ENCODE results near the gene UBE2E2. TPM values are rescaled to one million over a fixed set of nuclear protein-coding genes. Genes with fewer than 3 reads are reported as not detected.

The UBE2E2 gene
- total RNA-seq, 1 experiment from 2014 or later, result 38.6 TPM

DNA sequence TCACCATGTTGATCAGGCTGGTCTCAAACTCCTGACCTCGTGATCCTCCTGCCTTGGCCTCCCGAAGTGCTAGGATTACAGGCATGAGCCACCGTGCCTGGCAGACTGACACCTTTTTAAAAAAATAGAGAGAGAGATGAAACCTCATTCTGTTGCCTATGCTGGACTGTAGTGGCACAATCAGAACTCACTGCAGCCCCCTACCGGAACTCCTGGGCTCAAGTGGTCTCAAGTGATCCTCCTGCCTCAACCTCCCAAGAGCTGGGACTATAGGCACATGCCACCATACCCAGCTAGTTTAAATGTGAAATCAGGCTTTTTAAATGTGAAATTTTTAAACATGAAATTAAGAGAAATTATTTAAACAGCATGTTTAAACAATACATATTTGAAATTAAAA, 337.5 kb downstream of the UBE2E2 start:
- Mint-ChIP-seq H3K4me3 (no peak overlapping the region), H3K4me1 (peaks cover 36% of the 10 kb centered on the region in 2 experiments), H3K9me3 (no peaks in the 10 kb centered on the region), H3K36me3 (ENCODE audit: insufficient read depth in 1 of 3, low read depth in 3 of 3) (no peaks in the 10 kb centered on the region), H3K27me3 (ENCODE audit: low read depth) (no peaks in the 10 kb centered on the region), H3K27ac (no peak overlapping the region)
- Histone ChIP-seq H2AFZ (ENCODE audit: low read length) (no peak overlapping the region), H3K79me2 (ENCODE audit: insufficient read depth, low read length) (no peaks in the 10 kb centered on the region), H3K4me1 (ENCODE audit: insufficient read depth, low read length) (peaks cover 6% of the 10 kb centered on the region; the same call in 1 of the 2 replicates), H3K23me2 (ENCODE audit: insufficient read length, low read depth, low read length, poor library complexity, severe bottlenecking) (no peaks in the 10 kb centered on the region), H2BK15ac (ENCODE audit: low read depth, low read length) (peak overlapping the region; percentile 89; the same call in 1 of the 2 replicates), H4K91ac (ENCODE audit: insufficient read length, low read depth, low read length) (no peak overlapping the region), H3K4ac (ENCODE audit: low read depth, low read length) (no peak overlapping the region), H2AK5ac (ENCODE audit: insufficient read length, low read length) (no peak overlapping the region), H4K8ac (replicated peaks; ENCODE audit: insufficient read length, low read depth, low read length) (no peak overlapping the region), H3K4me2 (ENCODE audit: insufficient read depth, insufficient read length, low read length) (no peak overlapping the region), H3K23ac (ENCODE audit: insufficient read length, low read depth, low read length) (no peak overlapping the region), H3K9ac (ENCODE audit: extremely low read depth, insufficient read length, low read length) (no peak overlapping the region), H3K18ac (ENCODE audit: insufficient read length, low read depth, low read length) (no peak overlapping the region), H2BK12ac (ENCODE audit: insufficient read length, low read depth, low read length) (no peak overlapping the region), H2BK120ac (ENCODE audit: low read depth, low read length, poor library complexity, severe bottlenecking) (no peak overlapping the region), H3K56ac (ENCODE audit: insufficient read length, low read depth, low read length) (no peak overlapping the region), H3K27me3 (ENCODE audit: insufficient read depth, low read length) (no peaks in the 10 kb centered on the region), H2BK5ac (ENCODE audit: insufficient read length, low read length) (no peak overlapping the region), H3K27ac (ENCODE audit: insufficient read length, low read depth, low read length) (no peak overlapping the region), H3K79me1 (ENCODE audit: insufficient read depth, low read depth, low read length, poor library complexity, severe bottlenecking) (no peaks in the 10 kb centered on the region), H3K9me3 (ENCODE audit: control insufficient read depth, low read depth, low read length) (no peaks in the 10 kb centered on the region), H3K14ac (ENCODE audit: insufficient read depth, low read length) (no peak overlapping the region), H2BK20ac (ENCODE audit: low read depth, low read length, poor library complexity, severe bottlenecking) (no peak overlapping the region), H3T11ph (ENCODE audit: low read length) (no peak overlapping the region), H4K5ac (ENCODE audit: insufficient read length, low read depth, low read length) (no peak overlapping the region), H4K20me1 (ENCODE audit: control insufficient read depth, insufficient read depth, insufficient read length) (no peaks in the 10 kb centered on the region)
- WGBS (ENCODE audit: extremely low coverage, insufficient read length, low lambda C conversion rate), result no CpG with 5 or more reads among the region's 4 CpGs
- DNase-seq, result no peak
- TF ChIP-seq, protein P1, sequence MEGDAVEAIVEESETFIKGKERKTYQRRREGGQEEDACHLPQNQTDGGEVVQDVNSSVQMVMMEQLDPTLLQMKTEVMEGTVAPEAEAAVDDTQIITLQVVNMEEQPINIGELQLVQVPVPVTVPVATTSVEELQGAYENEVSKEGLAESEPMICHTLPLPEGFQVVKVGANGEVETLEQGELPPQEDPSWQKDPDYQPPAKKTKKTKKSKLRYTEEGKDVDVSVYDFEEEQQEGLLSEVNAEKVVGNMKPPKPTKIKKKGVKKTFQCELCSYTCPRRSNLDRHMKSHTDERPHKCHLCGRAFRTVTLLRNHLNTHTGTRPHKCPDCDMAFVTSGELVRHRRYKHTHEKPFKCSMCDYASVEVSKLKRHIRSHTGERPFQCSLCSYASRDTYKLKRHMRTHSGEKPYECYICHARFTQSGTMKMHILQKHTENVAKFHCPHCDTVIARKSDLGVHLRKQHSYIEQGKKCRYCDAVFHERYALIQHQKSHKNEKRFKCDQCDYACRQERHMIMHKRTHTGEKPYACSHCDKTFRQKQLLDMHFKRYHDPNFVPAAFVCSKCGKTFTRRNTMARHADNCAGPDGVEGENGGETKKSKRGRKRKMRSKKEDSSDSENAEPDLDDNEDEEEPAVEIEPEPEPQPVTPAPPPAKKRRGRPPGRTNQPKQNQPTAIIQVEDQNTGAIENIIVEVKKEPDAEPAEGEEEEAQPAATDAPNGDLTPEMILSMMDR (conservative IDR thresholded peaks at IDR 0.05), result no peak

Data from H9 (cell line).